ENCODE results near the gene CCDC171.
"Not testable (repeated sequence)": the region's sequence is repeated elsewhere in the genome, so short reads cannot be mapped to it uniquely, and the experiment has no call there.

CCDC171 gene

DNA sequence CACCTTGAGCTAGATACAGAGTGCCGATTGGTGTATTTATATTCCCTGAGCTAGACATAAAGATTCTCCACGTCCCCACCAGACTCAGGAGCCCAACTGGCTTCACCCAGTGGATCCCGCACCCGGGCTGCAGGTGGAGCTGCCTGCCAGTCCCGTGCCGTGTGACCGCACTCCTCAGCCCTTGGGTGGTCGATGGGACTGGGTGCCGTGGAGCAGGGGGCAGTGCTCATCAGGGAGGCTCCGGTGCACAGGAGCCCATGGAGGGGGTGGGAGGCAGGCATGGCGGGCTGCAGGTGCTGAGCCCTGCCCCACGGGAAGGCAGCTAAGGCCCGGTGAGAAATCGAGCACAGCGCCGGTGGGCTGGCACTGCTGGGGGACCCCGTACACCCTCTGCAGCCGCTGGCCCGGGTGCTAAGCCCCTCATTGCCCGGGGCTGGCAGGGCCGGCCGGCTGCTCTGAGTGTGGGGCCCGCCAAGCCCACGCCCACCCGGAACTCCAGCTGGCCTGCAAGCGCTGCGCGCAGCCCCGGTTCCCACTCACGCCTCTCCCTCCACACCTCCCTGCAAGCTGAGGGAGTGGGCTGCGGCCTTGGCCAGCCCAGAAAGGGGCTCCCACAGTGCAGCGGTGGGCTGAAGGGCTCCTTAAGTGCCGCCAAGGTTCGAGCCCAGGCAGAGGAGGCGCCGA is 147.2 kb downstream of the CCDC171 start:
- not testable (repeated sequence) for DNase-seq

DNA sequence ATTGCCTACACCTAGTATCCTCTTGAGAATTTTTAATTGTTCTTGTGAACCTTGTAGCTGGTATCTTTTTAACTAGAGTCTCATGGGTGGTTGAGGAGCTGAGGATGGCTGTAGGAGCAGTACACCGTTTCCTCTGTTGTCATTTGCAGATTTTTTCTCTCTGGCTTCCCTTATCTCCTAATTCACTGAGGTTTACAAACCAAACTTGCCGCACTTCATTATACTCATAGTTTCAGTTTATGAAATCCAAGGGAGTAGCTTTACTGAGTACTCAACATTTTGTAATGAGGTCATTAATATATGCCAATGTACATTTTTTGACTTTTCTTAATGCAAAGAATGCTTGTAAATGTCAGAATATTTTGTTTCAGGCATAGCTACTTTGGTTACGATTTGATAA is 154.2 kb downstream of the CCDC171 start:
- DNase-seq, result no peak

DNA sequence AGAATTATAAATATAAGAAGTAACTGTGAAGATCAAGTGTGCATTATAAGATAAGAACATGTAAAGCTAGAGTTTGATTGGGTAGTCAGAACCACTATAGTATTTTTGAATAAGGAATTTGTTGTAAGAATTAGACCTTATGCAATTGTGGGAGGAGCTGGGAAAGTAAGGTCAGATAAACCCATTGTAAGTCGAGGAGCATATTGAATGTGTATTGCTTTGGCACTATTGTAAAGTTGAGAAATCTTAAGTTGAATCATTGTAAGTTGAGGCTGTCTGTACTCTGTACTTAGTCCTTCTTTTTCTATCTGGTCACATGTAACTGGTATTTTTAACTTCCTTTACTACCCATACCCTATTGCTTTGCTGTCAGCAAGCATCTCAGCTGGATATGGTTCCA is 158.7 kb downstream of the CCDC171 start:
- DNase-seq, result no peak

DNA sequence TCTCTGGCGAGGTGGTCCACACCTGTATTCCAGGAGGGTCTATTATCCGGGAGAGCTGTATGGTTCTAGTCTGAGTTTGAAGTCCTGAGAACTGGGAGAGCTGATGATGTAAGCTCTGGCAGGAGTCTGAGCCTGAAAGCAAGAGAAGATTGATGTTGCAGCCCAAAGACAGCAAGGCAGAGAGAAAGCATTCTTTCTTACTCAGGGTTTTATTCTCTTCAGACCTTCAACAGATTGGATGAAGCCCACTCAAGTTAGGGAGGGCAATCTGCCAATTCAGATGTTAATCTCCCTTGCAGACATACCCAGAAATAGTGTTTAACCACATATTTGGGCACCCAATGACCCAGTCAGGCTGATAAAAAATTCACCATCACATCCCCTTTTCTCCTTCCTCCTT is 159.1 kb downstream of the CCDC171 start:
- no peak for DNase-seq

DNA sequence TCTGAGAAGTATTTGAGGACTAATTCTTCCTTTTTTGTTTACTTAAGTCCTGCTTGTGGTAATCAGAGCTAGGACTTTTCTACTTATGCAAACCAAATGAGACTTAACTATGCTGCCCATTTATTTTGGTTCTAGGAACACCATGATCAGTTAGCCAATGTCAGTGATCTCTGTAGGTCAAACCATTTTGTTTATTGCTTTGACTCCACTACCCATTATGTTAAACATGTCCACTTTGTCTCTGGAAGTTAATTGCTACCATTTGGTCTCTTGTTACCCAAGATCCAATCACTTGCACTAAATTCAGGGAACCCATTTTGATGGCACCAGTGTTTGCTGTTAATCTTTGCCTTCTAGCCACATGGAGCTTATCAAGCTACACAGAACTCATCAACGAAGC is 161.9 kb downstream of the CCDC171 start:
- DNase-seq, result no peak

DNA sequence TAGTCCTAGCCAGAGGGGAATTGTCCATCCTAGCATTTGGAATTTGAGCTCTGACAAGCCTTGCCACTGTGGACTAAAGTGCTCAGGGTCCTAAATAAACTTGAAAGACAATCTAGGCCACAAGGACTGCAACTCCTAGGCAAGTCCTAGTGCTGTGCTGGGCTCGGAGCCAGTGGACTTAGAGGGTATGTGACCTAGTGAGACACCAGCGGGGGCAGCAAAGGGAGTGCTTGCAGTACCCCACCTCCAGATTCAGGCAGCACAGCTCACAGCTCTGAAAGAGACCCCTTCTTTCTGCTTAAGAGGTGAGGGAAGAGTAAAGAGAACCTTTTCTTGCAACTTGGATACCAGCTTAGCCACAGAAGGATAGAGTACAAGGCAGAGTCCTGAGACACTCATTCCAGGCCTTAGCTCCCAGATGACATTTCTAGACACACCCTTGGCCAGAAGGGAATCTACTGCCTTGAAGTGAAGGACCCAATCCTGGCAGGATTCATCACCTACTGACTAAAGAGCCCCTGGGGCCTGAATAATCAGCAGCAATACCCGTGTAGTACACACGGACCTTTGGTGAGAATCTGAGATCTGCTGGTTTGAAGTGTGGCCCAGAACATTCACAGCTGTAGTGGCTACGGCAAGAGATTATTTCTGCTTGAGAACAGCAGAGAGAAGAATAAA is 164.6 kb downstream of the CCDC171 start:
- DNase-seq, result no peak

DNA sequence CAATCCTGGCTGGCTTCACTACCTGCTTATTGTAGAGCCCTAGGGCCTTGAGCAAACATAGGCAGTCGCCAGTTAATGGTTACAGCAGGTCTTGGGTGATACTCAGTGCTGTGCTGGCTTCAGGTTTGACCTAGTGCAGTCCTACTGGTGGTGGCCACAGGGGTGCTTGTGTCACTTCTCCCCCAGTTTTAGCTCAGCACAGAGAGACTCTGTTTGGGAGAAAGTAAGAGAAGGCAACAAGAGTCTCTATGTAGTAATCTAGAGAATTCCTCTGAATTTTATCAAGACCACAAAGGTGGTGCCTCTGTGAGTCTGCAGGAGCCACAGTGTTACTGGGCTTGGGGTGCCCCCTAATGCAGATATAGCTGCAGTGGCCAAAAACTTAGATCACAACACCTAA is 165.6 kb downstream of the CCDC171 start:
- no peak for DNase-seq

DNA sequence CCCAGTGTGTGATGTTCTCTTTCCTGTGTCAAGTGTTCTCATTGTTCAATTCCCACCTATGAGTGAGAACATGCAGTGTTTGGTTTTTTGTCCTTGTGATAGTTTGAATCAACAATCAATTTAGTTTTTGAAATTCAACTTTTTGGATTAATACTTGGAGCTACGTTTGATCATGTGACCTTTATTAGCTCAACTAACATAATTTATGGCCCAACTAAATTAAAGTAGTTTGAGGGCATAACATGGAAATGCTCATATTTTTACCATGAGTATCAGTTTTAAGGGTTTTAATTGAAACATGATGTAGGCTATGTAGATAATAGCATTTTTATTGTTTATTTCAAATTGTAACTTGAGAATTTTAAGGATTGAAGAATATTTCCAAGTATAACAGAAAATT is 168.0 kb downstream of the CCDC171 start:
- no peak for DNase-seq

DNA sequence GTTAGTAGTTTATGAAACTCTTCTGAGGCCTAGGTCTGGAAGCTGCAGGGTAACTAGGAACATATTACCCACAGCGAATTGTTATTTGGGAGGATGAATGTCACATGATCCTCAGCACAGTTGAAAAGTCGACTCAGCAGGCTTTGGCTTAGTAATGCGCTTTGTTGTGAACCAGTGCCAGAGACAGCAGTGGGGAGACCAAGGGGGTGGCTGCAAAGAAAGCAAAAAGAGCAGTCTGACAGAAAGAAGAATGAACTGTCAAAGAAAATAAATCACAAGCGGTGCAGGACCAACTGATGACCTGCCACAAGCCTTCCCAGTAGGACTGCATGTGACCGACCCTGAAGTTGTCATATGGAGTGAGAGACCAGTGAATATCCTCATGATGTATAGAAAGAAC is 170.0 kb downstream of the CCDC171 start:
- no peak for DNase-seq

DNA sequence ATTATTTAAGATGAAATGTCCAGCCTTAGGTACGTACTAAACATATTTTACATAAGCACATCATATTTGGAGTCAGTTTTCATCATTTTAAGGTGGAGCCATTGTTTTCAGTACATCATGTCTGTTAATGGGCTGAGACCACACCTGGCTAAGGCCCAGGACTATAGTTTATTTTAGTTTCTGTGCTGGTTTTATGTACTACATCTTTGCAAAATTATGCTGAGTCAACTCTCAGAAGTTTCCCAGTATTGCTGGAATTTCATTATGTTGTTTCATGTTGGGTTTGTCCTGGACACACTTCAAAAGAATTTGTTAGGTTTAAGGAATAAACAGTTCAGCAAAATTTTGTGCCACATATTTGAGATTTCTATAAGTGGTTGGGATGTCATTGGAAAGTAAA is 171.2 kb downstream of the CCDC171 start:
- no peak for DNase-seq

DNA sequence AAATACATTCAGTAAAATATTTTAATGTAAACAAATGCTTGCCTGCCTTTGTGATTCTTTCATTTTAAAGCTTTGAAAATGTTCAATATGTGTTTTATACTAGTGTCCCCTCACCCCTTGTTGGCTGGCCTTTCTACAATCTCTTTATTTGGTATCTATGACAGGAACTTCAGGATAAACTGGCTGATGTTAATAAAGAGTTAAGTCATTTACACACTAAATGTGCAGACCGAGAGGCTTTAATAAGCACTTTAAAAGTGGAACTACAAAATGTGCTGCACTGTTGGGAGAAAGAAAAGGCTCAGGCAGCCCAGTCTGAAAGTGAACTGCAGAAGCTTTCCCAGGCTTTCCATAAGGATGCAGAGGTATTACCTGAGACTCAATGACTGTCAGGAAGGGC is 171.8 kb downstream of the CCDC171 start:
- DNase-seq, result no peak

DNA sequence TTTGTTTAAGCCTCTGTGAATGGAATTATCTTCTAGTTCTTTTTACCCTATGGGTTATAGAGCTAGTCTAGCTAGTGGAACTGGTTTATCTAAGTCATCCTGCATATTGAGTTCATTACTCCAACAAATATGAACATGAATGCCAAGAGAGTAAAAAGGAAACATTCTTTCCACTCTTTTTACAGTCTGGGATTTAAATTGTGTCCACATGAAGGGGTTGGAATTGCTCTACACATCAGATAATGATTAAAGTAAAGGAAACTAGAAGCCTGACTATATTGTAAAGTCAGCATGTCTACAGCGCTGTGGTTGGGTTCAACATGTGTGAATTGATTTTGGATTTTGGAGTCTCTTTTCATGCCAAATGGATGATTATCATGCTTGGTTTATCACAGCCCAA is 173.1 kb downstream of the CCDC171 start:
- no peak for DNase-seq

DNA sequence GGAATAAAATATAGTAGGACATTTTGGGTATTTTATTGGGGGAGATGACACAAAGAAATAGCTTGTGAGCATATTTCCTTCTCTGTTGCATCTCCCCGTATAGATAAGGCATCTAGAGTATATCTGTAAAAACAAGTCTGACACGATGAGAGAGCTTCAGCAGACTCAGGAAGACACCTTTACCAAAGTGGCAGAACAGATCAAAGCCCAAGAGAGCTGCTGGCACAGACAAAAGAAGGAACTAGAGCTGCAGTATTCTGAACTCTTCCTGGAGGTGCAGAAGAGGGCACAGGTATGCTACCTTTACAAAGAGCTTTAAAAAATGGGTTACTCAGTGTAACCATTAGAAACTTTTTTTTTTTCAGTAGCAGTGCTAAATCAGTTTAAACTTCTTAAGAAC is 176.7 kb downstream of the CCDC171 start:
- DNase-seq, result no peak

DNA sequence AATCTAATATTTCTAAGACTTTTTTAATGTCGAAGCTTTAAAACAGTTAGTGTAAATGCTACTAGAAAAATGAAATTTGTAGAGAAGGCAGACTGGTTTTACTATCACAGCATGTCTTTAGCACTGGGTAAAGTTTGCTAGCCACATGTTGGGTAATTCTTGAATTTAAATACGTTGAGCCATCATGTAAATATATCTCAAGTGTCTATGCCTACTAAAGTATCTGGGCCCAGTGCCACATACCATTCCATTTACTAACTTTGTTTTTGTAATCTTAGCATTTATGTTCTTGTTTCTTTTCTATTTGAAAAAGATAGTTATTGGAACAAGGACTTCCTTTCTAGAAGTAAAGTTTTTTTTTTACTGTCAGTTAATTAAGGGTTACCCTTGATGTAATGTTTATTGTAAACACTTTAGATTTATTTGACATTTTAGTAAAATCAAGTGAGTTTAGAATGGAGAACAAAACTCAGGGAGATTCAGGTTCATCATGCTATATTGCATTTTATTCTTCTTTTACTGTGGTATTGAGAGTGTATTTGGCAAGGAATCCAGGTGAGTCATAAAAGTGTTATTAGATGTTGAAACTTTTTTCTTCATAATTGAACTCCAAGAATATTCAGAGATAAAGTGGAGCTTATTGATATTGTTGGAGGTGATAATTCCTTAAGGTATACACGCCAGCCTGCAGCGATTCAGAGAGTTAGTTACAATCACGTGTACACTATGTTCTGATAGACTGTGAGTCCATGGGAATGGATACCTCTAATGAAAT is 182.4 kb downstream of the CCDC171 start:
- no peak for DNase-seq

DNA sequence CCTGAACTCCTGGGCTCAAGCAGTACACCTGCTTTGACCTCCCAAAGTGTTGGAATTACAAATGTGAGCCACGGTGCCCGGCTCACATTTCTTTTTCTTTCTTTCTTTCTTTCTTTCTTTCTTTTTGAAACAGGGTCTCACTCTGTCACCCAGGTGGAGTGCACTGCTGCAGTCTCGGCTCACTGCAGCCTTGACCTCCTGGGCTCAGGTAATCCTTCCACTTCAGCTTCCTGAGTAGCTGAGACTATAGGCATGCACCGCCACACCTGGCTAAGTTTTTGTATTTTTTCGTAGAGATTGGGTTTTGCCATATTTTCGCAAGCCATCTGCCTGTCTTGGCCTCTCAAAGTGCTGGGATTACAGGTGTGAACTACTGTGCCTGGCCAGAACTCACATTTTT is 183.7 kb downstream of the CCDC171 start:
- DNase-seq, result no peak

DNA sequence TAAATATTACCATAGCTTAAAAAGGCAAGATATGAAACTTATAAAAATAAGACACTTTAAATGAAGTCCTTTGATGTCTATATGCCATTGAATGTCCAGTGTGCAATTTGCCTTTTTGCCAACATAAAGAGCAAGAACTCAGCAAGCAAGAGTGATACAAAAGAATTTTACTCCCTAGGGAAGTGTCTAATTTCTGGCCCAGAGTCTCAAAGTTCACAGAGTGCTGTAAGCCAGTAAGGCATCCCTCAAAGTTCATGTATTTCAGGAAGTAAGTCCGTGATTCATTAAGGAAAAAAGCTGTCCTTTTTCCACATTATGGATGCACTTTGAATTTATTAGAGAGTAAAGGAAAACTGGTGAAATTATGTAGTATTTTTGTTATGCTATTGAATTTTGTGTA is 185.2 kb downstream of the CCDC171 start:
- DNase-seq, result no peak

DNA sequence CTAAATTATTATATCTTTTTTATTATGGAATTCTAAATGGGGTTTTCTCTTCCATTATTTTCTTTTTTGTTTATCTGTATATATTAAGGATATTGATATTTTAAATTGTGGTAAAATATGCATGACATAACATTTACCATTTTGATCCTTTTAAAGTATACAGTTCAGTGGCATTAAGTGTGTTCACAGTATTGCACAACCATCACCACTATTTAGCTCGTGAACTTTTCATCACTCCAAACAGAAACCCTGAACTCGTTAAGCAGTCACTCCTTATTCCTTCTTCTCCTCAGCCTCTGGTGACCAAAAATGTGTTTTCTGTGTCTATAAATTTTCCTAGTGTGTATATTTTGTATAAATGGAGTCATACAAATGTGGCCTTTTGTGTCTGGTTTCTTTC is 188.2 kb downstream of the CCDC171 start:
- DNase-seq, result no peak

DNA sequence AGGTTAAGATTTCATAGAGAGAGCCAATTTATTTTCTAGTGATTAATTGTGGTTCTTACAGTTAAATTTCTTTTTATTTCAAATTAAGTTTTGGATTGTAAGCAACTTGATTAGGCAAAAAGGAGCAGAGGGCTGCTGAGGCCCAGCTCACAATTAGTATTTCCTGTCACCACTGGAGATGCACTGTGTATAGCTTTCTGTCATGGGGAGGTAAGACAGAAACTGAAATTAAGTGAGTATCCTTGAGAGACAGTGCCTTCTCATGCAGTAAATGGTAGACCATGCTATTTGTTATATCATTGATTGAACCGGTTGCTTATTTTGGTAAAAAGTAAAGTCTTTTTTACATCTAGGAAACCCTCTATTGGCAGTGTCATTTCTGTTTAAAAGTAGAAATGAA is 190.7 kb downstream of the CCDC171 start:
- DNase-seq, result no peak

DNA sequence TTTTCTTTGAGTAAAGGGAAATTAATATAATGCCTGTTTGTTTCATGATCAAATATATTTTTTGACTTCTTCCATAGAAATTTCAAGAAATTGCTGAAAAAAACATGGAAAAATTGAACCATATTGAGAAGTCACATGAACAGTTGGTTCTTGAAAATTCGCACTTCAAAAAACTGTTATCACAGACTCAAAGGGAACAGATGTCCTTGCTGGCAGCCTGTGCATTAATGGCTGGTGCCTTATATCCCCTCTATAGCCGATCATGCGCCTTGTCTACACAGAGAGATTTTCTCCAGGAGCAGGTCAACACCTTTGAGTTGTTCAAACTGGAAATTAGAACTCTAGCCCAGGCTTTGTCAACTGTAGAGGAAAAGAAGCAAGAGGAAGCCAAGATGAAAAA is 191.4 kb downstream of the CCDC171 start:
- DNase-seq, result no peak

DNA sequence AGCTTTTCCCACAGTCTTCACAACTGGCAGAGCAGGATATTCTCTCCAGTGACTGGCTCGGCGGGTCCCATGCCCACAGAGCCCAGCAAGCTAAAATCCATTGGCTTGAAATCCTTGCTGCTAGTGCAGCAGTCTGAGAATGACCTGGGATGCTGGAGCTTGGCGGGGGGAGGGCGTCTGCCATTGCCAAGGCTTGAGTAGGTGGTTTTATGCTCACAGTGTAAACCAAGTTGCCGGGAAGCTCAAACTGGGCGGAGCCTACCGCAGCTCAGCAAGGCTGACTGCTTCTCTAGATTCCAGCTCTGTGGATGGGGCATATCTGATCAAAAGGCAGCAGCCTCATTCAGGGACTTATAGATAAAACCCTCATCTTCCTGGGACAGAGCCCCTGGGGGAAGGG is 194.1 kb downstream of the CCDC171 start:
- DNase-seq, result no peak

DNA sequence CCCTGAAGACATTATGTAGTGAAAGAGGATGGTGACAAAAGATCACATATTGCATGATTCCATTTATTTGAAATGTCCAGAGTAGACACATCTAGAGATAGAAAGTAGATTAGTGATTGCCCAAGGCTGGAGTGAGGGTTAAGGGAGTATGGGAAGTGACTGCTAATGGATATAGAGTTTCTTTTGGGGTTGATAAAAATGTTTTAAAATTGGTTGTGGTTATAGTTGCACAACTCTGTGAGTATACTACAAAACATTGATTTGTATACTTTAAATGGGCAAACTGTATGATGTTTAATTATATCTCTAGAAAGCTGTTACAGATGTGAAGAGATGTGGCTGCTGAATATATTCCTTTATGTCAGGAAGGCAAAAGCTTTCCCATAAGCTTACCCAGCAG is 202.8 kb downstream of the CCDC171 start:
- DNase-seq, result no peak

DNA sequence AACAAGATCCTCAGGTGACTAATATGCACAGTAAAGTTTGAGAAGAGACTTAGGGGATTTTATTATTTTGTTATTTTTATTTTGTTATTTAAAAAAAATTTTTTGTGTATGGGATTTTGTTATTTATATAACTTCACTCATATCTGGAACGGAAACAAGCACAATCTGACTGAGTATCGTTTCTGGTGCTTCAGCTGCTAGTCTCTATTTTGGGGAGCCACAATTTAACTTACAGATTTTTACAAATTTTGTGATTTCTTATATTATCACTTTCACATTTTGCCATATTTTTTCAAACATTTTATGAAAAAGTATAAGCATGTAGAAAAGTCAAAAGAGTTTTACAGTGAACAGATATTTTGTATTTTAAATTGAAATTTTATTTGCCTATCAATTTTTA is 208.7 kb downstream of the CCDC171 start:
- DNase-seq, result no peak

DNA sequence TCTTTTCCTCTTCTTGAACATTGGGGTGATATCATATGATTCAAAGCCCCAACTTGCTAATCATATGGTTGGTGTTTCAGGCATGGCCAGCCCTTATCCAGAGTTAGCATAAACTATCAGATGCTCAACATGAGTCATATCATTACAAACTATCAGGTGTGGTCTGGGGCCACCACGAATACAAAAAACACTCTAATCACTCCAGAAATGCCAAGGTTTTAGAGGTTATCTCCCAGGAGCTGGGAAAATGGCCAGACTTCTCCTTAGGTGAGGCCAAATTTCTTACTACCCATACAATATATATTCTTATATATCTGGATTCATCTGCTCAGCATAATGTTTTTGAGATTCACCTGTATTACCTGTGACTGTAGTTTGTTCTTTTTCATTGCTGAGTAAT is 210.5 kb downstream of the CCDC171 start:
- no peak for DNase-seq

DNA sequence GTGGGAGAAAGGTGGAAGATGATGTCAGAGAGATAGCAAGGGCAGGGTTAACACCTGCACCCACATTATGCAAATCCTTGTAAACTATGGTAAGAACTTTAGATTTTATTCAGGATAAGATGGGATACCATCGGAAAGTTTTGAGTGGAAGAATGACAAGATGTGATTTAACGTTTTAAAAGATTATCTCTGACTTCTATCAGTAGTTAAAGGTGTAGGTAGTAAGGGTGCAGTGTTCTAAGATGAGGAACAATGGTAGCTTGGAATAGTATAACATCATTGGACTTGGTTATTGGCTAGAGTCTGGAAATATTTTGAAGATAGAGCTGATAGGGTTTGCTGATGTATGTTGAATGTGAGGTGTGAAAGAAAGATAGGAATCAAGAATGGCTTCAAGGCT is 211.3 kb downstream of the CCDC171 start:
- DNase-seq, result no peak

Measured in CD4-positive, alpha-beta T cell treated with Interleukin-15 for 1 hour (primary cell).